Left lung (tissue), 10 donors: ENCODE data around the gene CRYBB2. TPM values are rescaled to one million over a fixed set of nuclear protein-coding genes. Genes with fewer than 3 reads are reported as not detected.
"Not testable (repeated sequence)": the region's sequence is repeated elsewhere in the genome, so short reads cannot be mapped to it uniquely, and the experiment has no call there.

Experiments
- ATAC-seq: fragments of 200-7000 bp; cut with Tn5 transposase; one replicate; pipeline ENCODE4 v1.9.1; 2020; ENCODE audit warnings: moderate library complexity
- DNase-seq, 4 donors: peaks; one replicate each; pipeline ENCODE4 v3.0.0-alpha.2; 2013 to 2020
- H3K27ac ChIP-seq, 2 donors: fragments of 200-600 bp; sonication (generic) in 1 of 2; one replicate each; pipeline versions ENCODE4 v1.5.0 to v1.8.0; 2020 to 2021
- H3K27me3 ChIP-seq, 2 donors: fragments of 200-600 bp; sonication (generic) in 1 of 2; one replicate each; pipeline versions ENCODE4 v1.5.0 to v1.8.0; 2020 to 2021
- H3K36me3 ChIP-seq, 2 donors: fragments of 200-600 bp; sonication (generic) in 1 of 2; one replicate each; pipeline versions ENCODE4 v1.5.0 to v1.8.0; 2020 to 2021
- H3K4me1 ChIP-seq, 2 donors: fragments of 200-600 bp; one replicate each; pipeline ENCODE4 v1.8.0; 2021
- H3K4me3 ChIP-seq, 2 donors: fragments of 200-600 bp; sonication (generic) in 1 of 2; one replicate each; pipeline versions ENCODE4 v1.5.0 to v1.8.0; 2020 to 2021; ENCODE audit warnings: mild to moderate bottlenecking in 1 of 2
- H3K9me3 ChIP-seq, 2 donors: fragments of 200-600 bp; sonication (generic) in 1 of 2; one replicate each; pipeline versions ENCODE4 v1.5.0 to v1.8.0; 2020 to 2021
- intact Hi-C, 2 donors: fragments of 100-400 bp; cut with DNase I; formaldehyde crosslinking; loops; one replicate each; pipeline versions ENCODE4 v1.11.2 to v1.14.2; 2022
- polyA plus RNA-seq, 6 donors: library from polyadenylated mRNA; unstranded; fragments of 120-200 nt; gene quantifications; one replicate each; pipeline ENCODE4 v1.2.1, GENCODE V29; 2013; ENCODE audit not compliant: insufficient read length in 6 of 6
- total RNA-seq, 2 donors: library from RNA; stranded (reverse); fragmentation: NEBNext Ultra II Directional; extraction: Animal tissue kit (Norgen Biotek cat#: 25700); gene quantifications; one replicate each; pipeline ENCODE4 v1.2.1, GENCODE V29; 2021
- donor health status: DM: no; HTN: yes; CAD: no.
- donor health status: DM: no; HTN: no; CAD: no.

Gene CRYBB2
- total and polyA plus RNA-seq, 8 donors, result 0.29 to 1.3 (median 0.74) TPM; not detected in 2

- DNase-seq, H3K36me3 ChIP-seq, intact Hi-C loops, H3K27ac ChIP-seq, ATAC-seq, H3K4me3 ChIP-seq, H3K9me3 ChIP-seq, H3K4me1 ChIP-seq: not testable (repeated sequence)
- peaks cover 31 to 83% of the 10 kb centered on the region in 2 donors for H3K27me3 ChIP-seq
These were observed 60.7 kb downstream of the CRYBB2 start for GRCh38 chr22:25280118-25280517.

Other genes starting within 250 kb of the CRYBB2 start
- gene CRYBB3, start 19.8 kb upstream of the CRYBB2 start, total RNA-seq, result under 1 TPM in 1 of 2 donors, not detected in 1; 0.58 TPM
- under 1 TPM; 0.18 to 0.60 (median 0.38) TPM for gene CRYBB3, start 19.8 kb upstream of the CRYBB2 start, polyA plus RNA-seq